IMR-90 (cell line): ENCODE data around the gene CEMP1. TPM values are rescaled to one million over a fixed set of nuclear protein-coding genes. Genes with fewer than 3 reads are reported as not detected.

Source experiments
- ATAC-seq: fragments of 200-7000 bp; cut with Tn5 transposase; 2 replicates; pipeline ENCODE4 v1.9.1; 2020; ENCODE audit warnings: low read depth, mild to moderate bottlenecking, moderate library complexity
- BruUV-seq: library from RNA; stranded (reverse); fragments of 400-500 nt; replicated peaks from 2 replicates; lab custom pipeline; 2021; lab: Mats Ljungman, UMichigan
- CTCF ChIA-PET: fragments of 300-600 bp; formaldehyde crosslinking; extraction: SDS; loops from one replicate; lab custom pipeline; 2021; ENCODE audit warnings: antibody characterized with exemption; lab: Yijun Ruan, JAX
- POLR2A ChIA-PET: fragments of 300-600 bp; sonication (Branson Sonifier 250); formaldehyde crosslinking; loops from one replicate; lab custom pipeline; 2022; ENCODE audit warnings: antibody characterized with exemption; ENCODE audit not compliant: unreplicated experiment; lab: Charles Lee
- DNase-seq: peaks from one replicate; pipeline ENCODE4 v3.0.0; 2013
- H2AFZ ChIP-seq: replicated peaks from 2 replicates; pipeline ENCODE3; 2013; ENCODE audit warnings: low read length, mild to moderate bottlenecking; ENCODE audit not compliant: poor library complexity
- H2AK5ac ChIP-seq: 2 replicates; pipeline ENCODE4 v1.6.1; 2013; ENCODE audit warnings: low read depth, low read length, inconsistent platforms
- H2AK9ac ChIP-seq: replicated peaks from 2 replicates; pipeline ENCODE3; 2013; ENCODE audit warnings: mild to moderate bottlenecking, low read depth, low read length, moderate library complexity; ENCODE audit not compliant: poor library complexity
- H2BK120ac ChIP-seq: 2 replicates; pipeline ENCODE4 v1.6.1; 2013; ENCODE audit warnings: low read depth, low read length, inconsistent platforms
- H2BK15ac ChIP-seq: 3 replicates; pipeline ENCODE4 v1.6.1; 2013; ENCODE audit warnings: low read depth, low read length, inconsistent platforms
- H2BK20ac ChIP-seq: 2 replicates; pipeline ENCODE4 v1.6.1; 2013; ENCODE audit warnings: low read depth, mild to moderate bottlenecking, inconsistent platforms, low read length, moderate library complexity
- H2BK5ac ChIP-seq: 2 replicates; pipeline ENCODE4 v1.6.1; 2013; ENCODE audit warnings: mild to moderate bottlenecking, low read depth, low read length, inconsistent platforms; ENCODE audit not compliant: poor library complexity, severe bottlenecking
- H3K14ac ChIP-seq: replicated peaks from 2 replicates; pipeline ENCODE4 v1.6.1; 2013; ENCODE audit warnings: low read depth, low read length, inconsistent platforms
- H3K18ac ChIP-seq: 2 replicates; pipeline ENCODE4 v1.6.1; 2013; ENCODE audit warnings: low read depth, low read length, control low read depth
- H3K23ac ChIP-seq: 2 replicates; pipeline ENCODE4 v1.6.1; 2013; ENCODE audit warnings: low read depth, low read length, inconsistent platforms
- H3K27ac ChIP-seq: 2 replicates; pipeline ENCODE4 v1.5.1; 2013; ENCODE audit warnings: mild to moderate bottlenecking, control low read depth, low read length; ENCODE audit not compliant: insufficient read depth
- H3K27me3 ChIP-seq: 2 replicates; pipeline ENCODE4 v1.6.1; 2013; ENCODE audit warnings: low read length; ENCODE audit not compliant: control insufficient read depth, insufficient read depth
- H3K36me3 ChIP-seq: 2 replicates; pipeline ENCODE4 v1.6.1; 2013; ENCODE audit warnings: low read length, mixed read lengths; ENCODE audit not compliant: control insufficient read depth, insufficient read depth
- H3K4ac ChIP-seq: 2 replicates; pipeline ENCODE4 v1.6.1; 2013; ENCODE audit warnings: low read depth, low read length, inconsistent platforms
- H3K4me1 ChIP-seq: 2 replicates; pipeline ENCODE4 v1.6.1; 2013; ENCODE audit warnings: low read length, mixed read lengths; ENCODE audit not compliant: control insufficient read depth, insufficient read depth
- H3K4me2 ChIP-seq: 2 replicates; pipeline ENCODE4 v1.6.1; 2013; ENCODE audit warnings: low read depth, mild to moderate bottlenecking, control low read depth, low read length, moderate library complexity
- H3K4me3 ChIP-seq: 2 replicates; pipeline ENCODE4 v1.5.1; 2013; ENCODE audit warnings: low read depth, mild to moderate bottlenecking, control low read depth, low read length, moderate library complexity; ENCODE audit not compliant: insufficient read depth
- H3K56ac ChIP-seq: 2 replicates; pipeline ENCODE4 v1.6.1; 2013; ENCODE audit warnings: low read length, inconsistent platforms; ENCODE audit not compliant: insufficient read depth; ENCODE audit errors: extremely low read depth
- H3K79me1 ChIP-seq, 2 experiments: 2 replicates each; pipeline ENCODE4 v1.6.1; 2013; ENCODE audit warnings: low read length in 2 of 2, inconsistent platforms in 1 of 2, low read depth in 1 of 2
- H3K9ac ChIP-seq: 2 replicates; pipeline ENCODE4 v1.6.1; 2013; ENCODE audit warnings: low read depth, low read length, control low read depth
- H3K9me1 ChIP-seq: 2 replicates; pipeline ENCODE4 v1.6.1; 2013; ENCODE audit warnings: low read length, inconsistent platforms; ENCODE audit not compliant: insufficient read depth
- H3K9me3 ChIP-seq: 2 replicates; pipeline ENCODE4 v1.6.1; 2013; ENCODE audit warnings: low read length; ENCODE audit not compliant: control insufficient read depth, insufficient read depth
- H4K20me1 ChIP-seq: 2 replicates; pipeline ENCODE4 v1.6.1; 2013; ENCODE audit warnings: low read length, inconsistent platforms; ENCODE audit not compliant: insufficient read depth
- H4K5ac ChIP-seq: 2 replicates; pipeline ENCODE4 v1.6.1; 2013; ENCODE audit warnings: mild to moderate bottlenecking, low read depth, low read length, control low read depth
- H4K8ac ChIP-seq, 2 experiments: 2 replicates each; pipeline ENCODE4 v1.6.1; 2013; ENCODE audit warnings: low read depth in 2 of 2, low read length in 2 of 2, control low read depth in 1 of 2, inconsistent platforms in 1 of 2
- H4K91ac ChIP-seq: 2 replicates; pipeline ENCODE4 v1.6.1; 2013; ENCODE audit warnings: low read depth, low read length, inconsistent platforms; ENCODE audit not compliant: insufficient read depth
- POLR2A ChIP-seq: IDR thresholded peaks from 2 replicates; pipeline ENCODE4 v1.6.1; 2012; ENCODE audit warnings: mild to moderate bottlenecking, low read depth, low read length
- WGBS, 2 experiments: methylation state at CpG; one replicate each; pipeline versions ENCODE4 v1.1.5 to v1.1.7; 2013; ENCODE audit warnings: missing lambda C conversion rate in 2 of 2; ENCODE audit not compliant: insufficient read length in 1 of 2; ENCODE audit errors: extremely low coverage in 2 of 2; 5-methylcytosine and 5-hydroxymethylcytosine counted together
- dilution Hi-C: fragments of 300-500 bp; cut with HindIII; formaldehyde crosslinking; loops from one replicate; pipeline ENCODE4 v1.14.3; 2018; ENCODE audit warnings: low sequenced_read_pairs; ENCODE audit not compliant: unreplicated experiment
- in situ Hi-C: fragments of 300-500 bp; cut with MboI; formaldehyde crosslinking; loops from 3 replicates; pipeline ENCODE4 v1.14.3; 2019; ENCODE audit warnings: low sequenced_read_pairs, inconsistent platforms, mixed read lengths
- intact Hi-C: fragments of 100-400 bp; cut with micrococcal nuclease; formaldehyde crosslinking; loops from 2 replicates; pipeline ENCODE4 v1.10.0; 2022
- polyA plus RNA-seq, 3 experiments: library from polyadenylated mRNA; depleted of rRNA; stranded (reverse); fragments of >200 nt; gene quantifications; 2 replicates each; pipeline ENCODE4 v1.2.3, GENCODE V29; 2012; ENCODE audit warnings: low replicate concordance in 1 of 3
- total RNA-seq: library from RNA; depleted of rRNA; stranded (reverse); fragments of >200 nt; gene quantifications from 2 replicates; pipeline ENCODE4 v1.2.3, GENCODE V29; 2012

CEMP1 gene
- total and polyA plus RNA-seq, 2 of the 4 experiments (the other 2 are of a cell fraction) = not detected

GRCh38 chr16:2481676-2482075 is 49.5 kb downstream of the CEMP1 start:
- 57% methylated on average over 2 of the region's 7 CpGs; no CpG with 5 or more reads in 1 of the 2 experiments for WGBS, 2 experiments
- no peak overlapping the region for H3K18ac ChIP-seq
- H3K4me2 ChIP-seq = no peak overlapping the region
- TF ChIP-seq POLR2A = no peak
- no peak overlapping the region for H2BK20ac ChIP-seq
- peaks cover 16% of the 10 kb centered on the region for H3K4me1 ChIP-seq
- no peak overlapping the region for H3K14ac ChIP-seq
- peaks cover 29 to 72% of the 10 kb centered on the region in 2 experiments for H3K79me1 ChIP-seq
- CTCF ChIA-PET = no interaction called here
- H2BK120ac ChIP-seq = no peak overlapping the region
- H3K4me3 ChIP-seq = no peak overlapping the region
- no peak overlapping the region for H3K23ac ChIP-seq
- no peak overlapping the region for H3K56ac ChIP-seq
- POLR2A ChIA-PET = no interaction called here
- H2BK5ac ChIP-seq = no peak overlapping the region
- ATAC-seq (no peak), DNase-seq (no peak)
- peaks cover 16% of the 10 kb centered on the region for H4K20me1 ChIP-seq
- H3K9me3 ChIP-seq = no peaks in the 10 kb centered on the region
- no TSS peak for BruUV-seq
- H4K8ac ChIP-seq = no peak overlapping the region
- H3K27me3 ChIP-seq = no peaks in the 10 kb centered on the region
- H3K27ac ChIP-seq = no peak overlapping the region
- dilution Hi-C loops (no loop called here), in situ Hi-C loops (no loop called here), intact Hi-C loops (no loop called here)
- H2AK9ac ChIP-seq = peak overlapping the region; percentile 33
- no peak overlapping the region for H3K9ac ChIP-seq
- no peak overlapping the region for H4K91ac ChIP-seq
- H3K36me3 ChIP-seq = no peaks in the 10 kb centered on the region
- H3K9me1 ChIP-seq = 0 out of 2 replicates have a peak, but pooled peaks cover 6% of the 10 kb centered on the region
- no peak overlapping the region for H2BK15ac ChIP-seq
- H3K4ac ChIP-seq = no peak overlapping the region
- no peak overlapping the region for H2AK5ac ChIP-seq
- no peak overlapping the region for H2AFZ ChIP-seq
- no peak overlapping the region for H4K5ac ChIP-seq
